Activated T-cell treated with anti-CD3 and anti-CD28 coated beads for 24 hours (primary cell): ENCODE measurements around the gene SLC6A19.

Experiments
- DNase-seq: peaks from one replicate; pipeline ENCODE4 v3.0.0-alpha.2; 2020; ENCODE audit warnings: low read depth

The SLC6A19 gene

DNA sequence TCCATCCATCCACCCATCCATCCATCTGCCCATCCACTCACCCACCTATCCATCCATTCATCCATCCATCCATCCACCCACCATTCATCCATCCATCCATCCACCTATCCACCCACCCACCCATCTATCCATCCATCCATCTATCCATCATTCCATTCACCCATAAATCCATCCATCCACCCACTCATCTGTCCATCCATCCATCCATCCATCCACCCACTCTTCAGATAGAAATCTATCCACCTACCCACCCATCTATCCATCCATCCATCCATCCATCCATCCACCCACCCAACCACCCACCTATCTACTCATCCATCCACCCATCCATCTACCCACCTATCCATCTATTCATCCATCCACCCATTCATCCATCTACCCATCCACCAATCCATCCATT is 35.0 kb upstream of the SLC6A19 start:
- DNase-seq, result no peak

DNA sequence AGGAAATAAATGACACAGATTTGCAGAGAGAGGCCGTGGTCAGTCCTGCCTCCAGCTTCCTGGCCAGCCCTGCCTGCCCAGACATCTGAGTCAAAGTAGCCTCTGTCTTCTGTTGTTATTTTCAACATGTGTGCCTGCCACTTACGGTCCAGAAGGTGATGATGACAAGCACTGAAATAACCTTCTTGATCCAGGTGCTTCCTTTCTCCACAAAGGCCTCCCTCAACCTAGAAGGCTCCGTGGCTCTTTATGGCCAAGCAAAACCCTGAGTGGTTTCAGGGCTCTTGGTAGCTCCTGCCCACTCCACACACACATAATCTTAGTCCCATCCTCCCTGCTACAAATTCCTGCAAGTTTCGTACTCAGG is 34.1 kb upstream of the SLC6A19 start:
- DNase-seq, result no peak

DNA sequence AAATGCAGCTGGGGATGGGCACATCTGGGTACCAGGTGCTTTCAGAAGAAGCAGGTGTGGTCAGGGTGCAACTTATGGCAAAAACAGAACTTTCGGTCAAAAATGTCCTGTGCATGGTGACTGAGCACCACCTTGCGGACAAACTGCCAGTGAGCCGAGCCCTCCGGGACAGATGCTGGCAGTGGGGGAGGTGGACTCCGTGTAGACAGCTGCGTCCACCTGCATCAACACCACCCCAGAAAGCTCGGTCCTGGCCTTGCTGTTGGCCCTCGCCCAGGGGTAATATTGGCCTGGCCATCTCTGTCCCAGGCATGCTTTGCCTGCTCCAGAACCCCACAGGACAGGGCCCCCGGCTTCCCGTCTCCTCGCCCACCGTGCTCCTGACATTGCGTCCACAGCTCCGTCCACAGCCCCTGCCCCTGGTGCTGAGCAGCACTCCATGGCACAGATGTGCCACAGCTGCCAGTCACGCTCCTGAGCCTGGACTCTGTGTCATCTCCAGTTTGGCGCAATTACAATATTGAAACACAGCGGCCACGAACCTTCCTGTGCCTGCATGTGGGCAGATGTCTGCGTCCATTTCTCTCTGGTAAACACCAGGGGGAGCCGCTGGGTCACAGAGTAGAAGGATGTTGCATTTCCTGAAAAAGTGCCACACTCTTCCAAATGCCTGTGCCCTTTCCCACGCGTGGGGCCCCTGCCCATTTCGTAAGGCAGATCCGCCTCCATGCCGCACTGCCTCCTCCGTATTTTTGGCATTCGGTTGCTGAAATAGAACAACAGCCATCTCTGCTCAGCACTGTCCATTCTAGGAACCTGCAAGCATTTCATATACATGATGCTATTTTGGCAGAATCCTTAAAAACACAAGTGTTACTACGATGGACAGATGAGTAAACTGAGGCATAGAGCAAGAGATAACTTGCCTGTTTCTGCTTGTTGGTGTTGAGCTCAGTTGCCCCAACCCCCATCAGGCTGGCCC is 33.4 kb upstream of the SLC6A19 start:
- DNase-seq, result peak; percentile 56

DNA sequence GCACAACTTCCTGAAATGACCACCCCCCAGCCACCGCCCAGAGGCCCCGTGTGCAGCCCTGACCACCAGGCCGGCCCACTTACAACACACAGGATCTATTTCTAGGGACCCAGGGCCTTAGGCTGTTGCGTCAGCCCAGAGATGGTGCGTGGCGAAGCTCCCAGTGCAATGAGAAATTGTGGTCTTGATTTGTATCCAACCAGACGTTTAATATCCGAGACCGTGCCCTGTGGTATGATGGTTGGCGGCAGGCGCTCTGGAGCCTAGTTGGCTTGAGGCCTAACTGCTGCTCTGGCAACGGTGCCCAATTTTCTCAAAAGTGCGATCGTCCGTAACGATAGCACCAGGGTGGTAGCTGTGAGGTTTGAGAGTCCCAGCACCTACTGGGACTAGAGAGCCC is 32.6 kb upstream of the SLC6A19 start:
- no peak for DNase-seq

- DNase-seq, result no peak
Observed at GRCh38 chr5:1169211-1170115, 31.9 kb upstream of the SLC6A19 start.

DNA sequence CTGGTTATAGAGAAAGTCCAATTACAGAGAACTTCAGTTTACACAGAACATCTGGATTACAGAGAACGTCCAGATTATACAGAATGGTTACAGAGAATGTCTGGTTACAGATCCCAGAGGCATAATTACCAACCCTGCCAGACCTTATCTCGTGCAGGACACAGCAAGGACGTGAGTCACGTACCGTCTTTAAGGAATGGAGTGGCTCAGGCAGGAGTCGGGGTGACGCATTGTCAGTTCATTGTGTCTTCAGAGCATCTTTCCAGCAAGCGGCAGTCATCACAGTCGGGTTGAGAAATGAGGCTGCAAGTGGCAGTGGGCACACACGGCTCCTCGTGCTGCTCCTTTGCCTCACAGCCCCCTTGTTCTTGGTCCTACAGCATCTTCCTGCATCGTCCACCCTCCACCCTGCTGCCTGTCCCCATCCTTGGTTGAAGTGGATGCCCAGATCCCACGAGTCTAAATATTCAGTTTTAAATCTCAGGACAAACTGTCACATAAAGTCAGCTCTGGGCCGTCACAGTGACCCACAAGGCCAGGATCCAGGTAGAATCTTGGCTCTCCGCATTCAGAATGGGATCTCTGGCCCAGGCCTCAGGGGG is 30.0 kb upstream of the SLC6A19 start:
- no peak for DNase-seq

DNA sequence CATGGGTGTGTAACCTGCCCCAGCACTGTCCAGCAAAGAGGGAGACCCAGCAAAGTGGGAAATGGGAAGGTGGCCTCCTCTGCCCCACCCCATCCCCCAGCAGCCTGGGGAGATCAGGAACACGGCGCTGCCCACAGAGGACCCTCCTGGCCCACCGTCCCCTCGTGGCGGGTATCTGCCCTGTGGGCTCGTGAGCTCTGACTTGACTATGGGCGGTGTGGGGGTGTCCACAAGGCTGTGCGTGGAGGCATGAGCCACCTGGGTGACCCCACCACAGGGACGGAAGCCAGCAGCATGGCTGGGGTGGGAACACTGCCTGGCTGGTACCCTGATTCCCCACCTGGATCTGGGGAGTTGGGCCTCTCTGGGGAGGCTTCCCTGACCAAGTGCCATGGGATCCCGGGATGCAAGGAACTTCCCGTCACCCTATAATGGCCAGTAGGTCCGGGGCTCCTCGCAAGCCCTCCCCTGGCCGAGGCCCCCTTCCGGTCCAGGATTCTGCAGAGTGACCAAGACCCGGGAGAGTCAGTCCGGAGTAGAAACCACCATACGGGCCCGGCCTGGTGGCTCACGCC is 29.3 kb upstream of the SLC6A19 start:
- no peak for DNase-seq

DNA sequence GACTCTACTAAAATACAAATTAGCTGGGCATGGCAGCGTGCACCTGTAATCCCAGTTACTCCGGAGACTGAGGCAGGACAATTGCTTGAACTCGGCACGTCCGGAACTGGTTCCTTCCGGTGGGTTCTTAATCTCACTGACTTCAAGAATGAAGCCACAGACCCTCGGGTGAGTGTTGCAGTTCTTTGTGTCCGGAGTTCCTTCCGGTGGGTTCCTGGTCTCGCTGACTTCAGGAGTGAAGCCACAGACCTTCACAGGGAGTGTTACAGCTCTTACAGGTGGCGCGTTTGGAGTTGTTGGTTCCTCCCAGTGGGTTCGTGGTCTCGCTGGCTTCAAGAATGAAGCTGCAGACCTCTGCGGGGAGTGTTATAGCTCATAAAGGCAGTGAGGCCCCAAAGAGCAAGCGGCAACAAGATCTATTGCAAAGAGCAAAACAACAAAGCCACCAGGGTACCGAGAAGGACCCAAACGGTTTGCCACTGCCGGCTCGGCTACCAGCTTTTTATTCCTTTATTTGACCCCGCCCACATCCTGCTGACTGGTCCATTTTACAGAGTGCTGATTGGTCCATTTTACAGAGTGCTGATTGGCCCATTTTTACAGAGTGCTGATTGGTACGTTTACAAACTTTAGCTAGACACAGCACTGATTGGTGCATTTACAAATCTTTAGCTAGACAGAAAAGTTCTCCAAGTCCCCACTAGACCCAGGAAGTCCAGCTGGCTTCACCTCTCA is 28.6 kb upstream of the SLC6A19 start:
- DNase-seq, result peak; percentile 16

DNA sequence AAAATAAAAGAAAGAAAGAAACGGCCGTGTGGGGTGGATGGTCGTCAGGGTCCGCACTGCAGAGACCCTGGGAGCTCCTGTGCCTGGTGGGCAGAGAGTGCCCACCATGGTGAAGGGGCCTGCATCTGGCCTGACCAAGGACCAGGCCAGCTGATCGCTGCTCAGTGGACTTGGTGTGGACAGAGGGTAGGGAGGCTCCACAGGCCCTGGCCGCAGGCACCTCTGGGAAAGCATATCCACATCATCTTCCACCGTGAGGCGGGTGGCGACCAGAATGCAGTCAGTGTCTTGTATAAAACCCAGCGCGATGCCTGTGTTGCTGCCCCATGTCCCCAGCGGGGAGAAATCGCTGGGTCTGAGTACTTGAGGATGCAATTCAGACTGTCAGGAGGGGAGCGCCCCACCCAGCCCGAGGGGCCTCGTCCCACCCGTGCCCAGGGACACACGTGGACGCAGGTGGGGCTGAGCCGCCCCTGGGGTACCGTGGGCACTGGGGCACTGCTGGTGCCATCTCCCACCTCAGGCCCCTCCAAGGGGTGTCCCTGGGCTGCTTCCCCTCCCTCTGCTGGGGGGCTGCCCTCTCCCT is 27.8 kb upstream of the SLC6A19 start:
- DNase-seq, result no peak

DNA sequence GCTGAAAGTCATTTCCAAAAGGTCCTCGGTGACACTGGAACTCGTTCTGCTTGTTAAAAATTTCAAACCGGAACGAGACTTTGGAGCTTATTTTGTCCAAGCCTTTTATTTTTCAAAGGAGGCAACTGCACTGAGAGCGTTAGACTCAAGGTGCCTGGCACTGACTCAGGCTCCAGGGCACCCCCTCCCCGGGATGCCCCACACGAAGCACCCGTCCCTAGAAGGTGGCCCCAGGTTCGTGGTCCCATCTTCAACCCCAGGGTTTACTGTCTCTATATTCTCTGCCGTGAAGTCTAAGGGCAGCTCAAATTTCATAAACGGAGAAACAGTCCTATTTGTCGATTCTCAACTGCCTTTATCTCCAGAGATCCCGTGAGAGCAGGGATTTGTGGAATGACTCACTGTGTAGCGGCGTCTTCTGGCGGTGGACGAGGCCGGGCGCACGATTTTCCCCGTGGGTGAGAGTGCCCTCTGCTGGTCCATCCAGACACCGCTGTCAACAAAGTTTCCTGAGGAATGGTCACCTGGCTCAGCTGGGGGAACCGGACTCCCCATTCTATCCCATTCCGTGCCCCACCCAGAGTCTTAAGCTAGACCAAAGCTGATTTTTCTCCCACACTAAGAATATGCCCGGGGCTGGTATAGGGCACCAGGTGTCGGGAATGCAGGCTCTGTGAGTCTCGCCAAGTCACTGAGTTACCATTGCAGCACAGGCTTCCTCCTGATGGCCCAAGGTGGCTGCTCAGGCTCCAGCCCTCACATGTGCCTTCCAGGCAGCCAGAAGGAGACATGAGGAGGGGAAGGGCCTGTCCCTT is 27.1 kb upstream of the SLC6A19 start:
- DNase-seq, result peak; percentile 16

- DNase-seq, result no peak
Observed at GRCh38 chr5:1175015-1175414, 26.4 kb upstream of the SLC6A19 start.

DNA sequence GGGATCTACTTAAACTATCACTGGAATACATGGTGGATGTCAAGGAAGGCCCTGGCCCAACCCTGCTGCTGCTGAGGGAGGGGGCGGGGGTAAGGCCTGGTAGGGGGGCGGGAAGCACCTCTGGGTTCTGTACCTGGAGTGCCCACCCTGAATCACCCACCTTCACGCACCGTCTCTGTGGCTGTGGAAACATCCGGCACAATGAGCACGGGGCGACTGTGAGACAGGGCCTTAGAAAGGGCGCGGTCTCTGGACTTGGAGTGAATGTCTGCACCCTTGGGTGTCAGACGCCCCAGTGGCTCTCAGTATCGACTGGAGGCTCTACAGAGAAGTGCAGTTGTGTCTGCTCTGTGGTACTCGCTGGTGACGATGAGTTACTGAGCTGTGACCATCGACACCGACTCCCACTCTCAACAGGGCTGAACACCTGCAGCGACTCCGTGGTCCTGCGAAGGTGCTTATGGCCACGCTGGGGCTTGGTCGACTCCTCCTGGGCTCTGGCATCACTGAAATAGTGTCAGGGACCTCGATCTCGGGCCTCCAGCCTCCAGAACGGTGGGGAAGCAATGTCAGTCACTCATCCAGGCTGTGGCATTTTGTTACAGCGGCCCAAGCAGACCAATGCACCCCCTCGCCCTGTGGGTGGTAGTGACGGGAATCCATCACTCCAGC is 25.5 kb upstream of the SLC6A19 start:
- no peak for DNase-seq

DNA sequence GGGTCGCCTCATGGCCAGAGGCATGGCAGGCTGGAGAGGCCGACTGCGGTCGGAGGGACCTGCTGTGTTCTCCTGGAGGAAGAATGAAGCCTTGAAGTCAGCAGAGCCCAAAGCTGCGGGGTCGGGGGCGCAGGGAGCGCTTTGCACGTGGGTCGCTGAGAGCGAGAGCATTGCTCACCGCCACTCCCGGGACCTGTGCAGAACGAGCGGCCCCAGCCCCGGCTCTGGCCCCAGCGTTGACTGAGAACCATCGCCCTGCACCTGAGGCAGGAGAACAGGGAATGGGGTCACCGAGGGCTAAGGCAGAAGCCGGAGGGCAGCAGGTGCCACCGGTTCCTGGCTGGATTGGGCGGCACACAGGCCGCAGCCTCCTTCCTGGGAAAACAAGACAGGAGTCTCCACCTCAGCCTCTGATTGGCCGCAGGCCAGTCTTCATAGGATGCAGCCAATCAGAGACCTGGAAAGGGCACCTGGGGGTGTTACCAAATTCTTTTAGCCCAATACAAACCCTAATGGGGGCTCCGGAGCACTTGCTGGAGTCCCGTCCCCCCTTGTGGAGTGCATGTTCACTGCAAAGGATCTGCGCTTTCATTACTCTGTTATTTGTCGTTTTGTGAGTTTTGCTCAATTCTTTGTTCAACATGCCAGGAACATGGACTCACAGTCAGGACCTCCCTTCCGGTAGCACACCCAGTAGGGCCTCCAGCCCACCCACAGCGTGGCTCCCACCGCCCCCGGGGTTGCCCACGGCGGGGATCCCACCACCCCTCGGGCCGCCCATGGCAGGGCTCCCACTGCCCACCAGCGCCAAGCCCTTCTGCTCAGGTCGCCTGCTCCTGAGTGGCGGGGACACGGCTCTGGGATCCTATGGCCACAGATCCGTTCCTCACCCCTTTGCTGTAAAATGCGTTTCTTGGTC is 24.7 kb upstream of the SLC6A19 start:
- no peak for DNase-seq

- no peak for DNase-seq
Observed at GRCh38 chr5:1177826-1178528, 23.4 kb upstream of the SLC6A19 start.

DNA sequence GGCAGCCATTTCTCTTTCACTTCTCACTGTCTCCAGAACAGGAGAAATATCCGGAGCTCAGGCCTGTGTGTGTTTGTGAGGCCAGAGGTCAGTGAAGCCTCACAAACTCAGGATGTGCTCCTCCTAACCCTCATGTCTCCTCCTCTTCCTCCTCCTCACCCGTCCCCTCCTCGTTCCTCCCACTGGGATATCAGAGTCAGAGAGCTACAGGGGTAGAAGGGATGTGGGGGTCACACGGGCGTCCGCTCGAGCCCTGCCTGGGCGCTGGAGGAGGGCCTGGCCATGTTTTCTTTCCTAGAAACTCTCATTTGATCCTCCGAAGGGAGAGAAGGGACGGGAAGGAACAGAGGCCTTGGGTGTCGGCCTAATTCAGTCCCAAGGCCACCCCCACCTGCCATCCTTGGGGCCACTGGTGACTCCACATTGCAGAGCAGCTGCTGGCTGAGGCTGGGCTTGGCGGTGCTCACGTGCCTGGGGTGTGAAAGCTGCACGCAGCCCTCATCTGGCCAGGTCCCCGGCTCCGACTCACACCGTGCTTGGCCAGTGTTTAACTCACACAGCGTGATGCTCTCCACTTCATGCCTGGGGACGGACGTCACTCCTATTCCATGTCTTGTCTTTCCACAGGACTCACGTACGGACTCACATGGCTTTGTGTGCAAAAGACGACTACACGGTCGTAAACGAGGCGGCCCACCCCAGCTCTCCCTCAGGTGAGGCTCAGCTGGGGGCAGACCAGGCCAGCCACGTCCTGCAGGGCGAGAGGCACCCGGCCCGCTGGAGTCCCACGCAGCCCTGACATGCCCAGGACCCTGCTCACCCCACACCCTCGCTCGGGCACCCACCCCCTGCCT is 22.6 kb upstream of the SLC6A19 start:
- no peak for DNase-seq

DNA sequence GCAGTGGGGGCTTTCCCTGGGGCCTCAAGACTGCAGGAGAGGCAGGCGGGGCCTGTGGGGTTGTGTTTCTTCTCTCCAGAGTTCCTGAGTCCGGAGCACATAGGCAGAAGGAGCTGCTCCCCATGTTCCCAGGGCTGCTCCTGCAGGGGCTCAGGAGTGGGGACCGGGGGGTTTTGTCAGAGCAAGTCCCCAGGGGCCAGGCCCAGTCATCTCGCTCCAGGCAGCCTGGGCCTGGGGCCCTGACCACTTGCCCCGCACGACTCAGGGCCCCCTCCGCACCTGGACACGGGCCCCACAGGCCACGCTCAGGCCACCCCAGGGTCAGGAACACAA is 22.0 kb upstream of the SLC6A19 start:
- no peak for DNase-seq

- no peak for DNase-seq
Observed at GRCh38 chr5:1180096-1180495, 21.3 kb upstream of the SLC6A19 start.
